Dorsolateral prefrontal cortex (tissue), 118 donors: ENCODE measurements around the gene HCK. TPM values are rescaled to one million over a fixed set of nuclear protein-coding genes. Genes with fewer than 3 reads are reported as not detected.

ENCODE experiments used
- total RNA-seq, 120 experiments: library from RNA; stranded (reverse); gene quantifications; one replicate each; pipeline versions ENCODE4 v1.2.3 to v1.2.4, GENCODE V29; 2022

Gene HCK
- total RNA-seq, 120 experiments from 2014 or later, result 1.3 to 30.6 (median 5.7) TPM

Other genes starting within 250 kb of the HCK start
- 1 to 10 TPM in 27 of 120 experiments, under 1 TPM in 76, not detected in 17; 0.16 to 4.8 (median 0.64) TPM for gene MYLK2, start 232.9 kb upstream of the HCK start, total RNA-seq
- 1 to 10 TPM in 59 of 120 experiments, under 1 TPM in 50, not detected in 11; 0.29 to 3.8 (median 1.0) TPM for gene FOXS1, start 206.6 kb upstream of the HCK start, total RNA-seq
- 10 to 100 TPM in 24 of 120 experiments, 1 to 10 TPM in 96; 4.0 to 19.1 (median 8.0) TPM for gene DUSP15, start 181.7 kb upstream of the HCK start, total RNA-seq
- 10 to 100 TPM in 3 of 120 experiments, 1 to 10 TPM in 117; 2.6 to 11.1 (median 5.7) TPM for gene TTLL9, start 181.6 kb upstream of the HCK start, total RNA-seq
- 10 to 100 TPM; 10.2 to 19.6 (median 13.1) TPM for gene PDRG1, start 100.2 kb upstream of the HCK start, total RNA-seq
- gene XKR7, start 84.1 kb upstream of the HCK start, total RNA-seq, result 1 to 10 TPM; 1.7 to 7.6 (median 4.5) TPM
- 1 to 10 TPM; 2.5 to 10.0 (median 4.8) TPM for gene CCM2L, start 41.8 kb upstream of the HCK start, total RNA-seq
- gene TM9SF4, start 57.5 kb downstream of the HCK start, total RNA-seq, result 10 to 100 TPM; 45.6 to 73.7 (median 60.7) TPM
- 10 to 100 TPM in 59 of 120 experiments, 1 to 10 TPM in 61; 6.0 to 16.0 (median 10.0) TPM for gene PLAGL2, start 155.5 kb downstream of the HCK start, total RNA-seq
- 10 to 100 TPM; 10.1 to 21.0 (median 14.4) TPM for gene POFUT1, start 155.6 kb downstream of the HCK start, total RNA-seq
- gene KIF3B, start 225.4 kb downstream of the HCK start, total RNA-seq, result 10 to 100 TPM; 27.3 to 89.7 (median 65.4) TPM